ENCODE results near the gene PTPMT1. TPM values are rescaled to one million over a fixed set of nuclear protein-coding genes. Genes with fewer than 3 reads are reported as not detected.

The PTPMT1 gene
- total RNA-seq, 4 donors from 2014 or later, result 109 to 208 (median 121) TPM

DNA sequence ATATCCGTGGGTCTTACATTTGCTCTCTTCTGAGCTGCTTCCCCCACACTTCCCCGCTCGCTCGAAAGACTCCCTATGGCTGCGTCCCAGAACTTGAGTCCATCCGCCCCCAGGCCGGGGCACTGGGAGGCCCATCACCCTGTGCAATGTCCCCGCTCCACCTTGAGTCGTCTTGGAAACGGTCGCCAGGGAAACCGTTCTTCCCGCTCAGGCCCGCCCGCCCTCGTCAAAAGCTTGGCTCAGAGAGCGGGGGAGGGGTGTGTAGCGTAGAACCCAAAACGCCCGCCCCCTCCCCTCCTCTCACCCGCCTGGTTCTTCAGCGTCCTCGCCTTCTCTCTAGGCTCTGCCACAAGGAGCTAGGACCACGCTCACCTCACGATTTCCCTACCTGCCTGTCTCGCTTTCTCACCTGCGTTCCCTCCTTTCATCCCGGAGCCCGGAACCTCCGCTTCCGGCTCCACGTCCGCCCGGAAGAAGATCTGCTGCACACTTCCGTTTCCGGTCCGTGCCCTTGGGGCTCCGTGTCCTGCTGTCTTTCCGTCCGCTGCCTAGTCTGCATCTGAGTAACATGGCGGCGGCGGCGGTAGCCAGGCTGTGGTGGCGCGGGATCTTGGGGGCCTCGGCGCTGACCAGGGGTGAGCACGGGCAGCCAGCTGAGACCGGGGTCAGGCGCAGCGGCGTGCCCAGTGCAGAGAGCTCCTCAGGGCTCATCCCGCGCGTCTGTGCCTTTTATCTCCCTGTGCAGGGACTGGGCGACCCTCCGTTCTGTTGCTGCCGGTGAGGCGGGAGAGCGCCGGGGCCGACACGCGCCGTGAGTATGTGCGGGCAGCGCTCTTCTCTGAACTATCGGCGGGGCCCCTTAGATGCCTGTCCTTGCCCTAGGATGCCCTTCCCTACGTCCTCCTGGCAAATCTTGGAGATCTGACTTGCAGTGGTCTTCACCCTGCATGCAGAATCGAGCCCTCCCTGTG is 13.4 kb downstream of the PTPMT1 start, which contains the start of the genes KBTBD4 and NDUFS3:
Gene KBTBD4 (minus strand): TSS at position 447 of the 971 bp plus-strand sequence. CDS start 19 bp downstream, at position 428.
Gene NDUFS3 (plus strand): TSS at position 551 of the 971 bp plus-strand sequence. CDS start 18 bp downstream, at position 569.
- TF ChIP-seq, protein P1, sequence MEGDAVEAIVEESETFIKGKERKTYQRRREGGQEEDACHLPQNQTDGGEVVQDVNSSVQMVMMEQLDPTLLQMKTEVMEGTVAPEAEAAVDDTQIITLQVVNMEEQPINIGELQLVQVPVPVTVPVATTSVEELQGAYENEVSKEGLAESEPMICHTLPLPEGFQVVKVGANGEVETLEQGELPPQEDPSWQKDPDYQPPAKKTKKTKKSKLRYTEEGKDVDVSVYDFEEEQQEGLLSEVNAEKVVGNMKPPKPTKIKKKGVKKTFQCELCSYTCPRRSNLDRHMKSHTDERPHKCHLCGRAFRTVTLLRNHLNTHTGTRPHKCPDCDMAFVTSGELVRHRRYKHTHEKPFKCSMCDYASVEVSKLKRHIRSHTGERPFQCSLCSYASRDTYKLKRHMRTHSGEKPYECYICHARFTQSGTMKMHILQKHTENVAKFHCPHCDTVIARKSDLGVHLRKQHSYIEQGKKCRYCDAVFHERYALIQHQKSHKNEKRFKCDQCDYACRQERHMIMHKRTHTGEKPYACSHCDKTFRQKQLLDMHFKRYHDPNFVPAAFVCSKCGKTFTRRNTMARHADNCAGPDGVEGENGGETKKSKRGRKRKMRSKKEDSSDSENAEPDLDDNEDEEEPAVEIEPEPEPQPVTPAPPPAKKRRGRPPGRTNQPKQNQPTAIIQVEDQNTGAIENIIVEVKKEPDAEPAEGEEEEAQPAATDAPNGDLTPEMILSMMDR (IDR thresholded peaks at IDR 0.05; ENCODE audit: low read depth), result no peak

DNA sequence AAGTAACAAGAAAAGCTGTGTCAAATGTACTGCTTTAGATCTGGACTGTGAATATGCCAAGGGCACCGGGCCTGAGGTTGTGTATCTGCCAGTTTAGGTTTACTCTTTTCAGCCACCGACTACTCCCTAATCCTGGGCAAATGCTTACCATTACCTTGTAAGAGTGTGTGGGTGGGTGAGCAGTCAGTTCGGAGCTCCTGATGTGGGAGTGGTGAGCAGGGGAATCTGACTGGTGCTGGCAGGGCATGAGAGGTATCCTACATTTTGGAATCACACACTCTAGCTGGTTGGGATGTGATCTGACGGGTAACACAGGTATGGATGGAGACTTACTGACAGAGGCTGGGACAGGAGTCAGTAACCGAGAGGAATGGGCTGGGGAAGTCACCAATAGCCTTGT is 18.4 kb downstream of the PTPMT1 start:
- TF ChIP-seq, protein P1 (IDR thresholded peaks at IDR 0.05; ENCODE audit: low read depth), result no peak

DNA sequence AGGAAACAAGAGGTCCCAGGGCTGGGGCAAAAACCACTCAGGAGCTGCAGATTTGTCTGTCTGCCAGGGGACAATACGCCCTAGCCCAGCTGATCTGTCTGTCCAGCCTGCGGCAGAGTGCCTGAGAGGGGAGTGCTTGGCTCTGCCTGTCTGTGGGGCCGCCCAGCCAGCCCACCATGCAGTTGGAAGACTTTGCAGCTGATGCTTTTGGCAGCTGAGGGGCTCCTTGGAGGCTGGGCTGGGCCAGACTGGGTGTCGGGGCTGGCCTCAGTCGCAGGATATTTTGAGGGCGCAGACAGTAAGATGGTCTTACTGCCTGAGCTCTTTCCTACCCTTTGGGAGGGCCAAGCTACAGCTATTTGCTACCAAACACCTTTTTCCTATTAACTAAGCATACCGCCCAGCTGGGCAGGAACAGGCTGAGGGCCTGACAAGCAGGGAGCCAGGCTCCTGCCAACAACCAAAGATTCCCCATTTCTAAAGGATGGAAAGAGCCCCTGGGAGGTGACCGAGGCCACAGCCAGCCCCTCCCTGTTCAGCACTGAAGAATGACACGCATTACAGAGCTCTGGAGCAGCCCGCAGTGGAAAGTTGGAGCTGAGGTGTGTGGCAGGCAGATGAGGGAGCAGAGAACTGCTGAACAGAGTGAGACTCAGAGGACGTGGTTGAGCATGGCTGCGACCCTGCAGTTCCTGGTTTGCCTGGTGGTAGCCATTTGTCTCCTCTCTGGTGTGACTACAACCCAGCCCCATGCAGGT is 20.9 kb downstream of the PTPMT1 start, which contains the start of gene FAM180B:
Gene FAM180B (plus strand): TSS at position 581 of the 758 bp plus-strand sequence. CDS start 91 bp downstream, at position 672.
- TF ChIP-seq, protein P1 (IDR thresholded peaks at IDR 0.05; ENCODE audit: low read depth), result no peak

DNA sequence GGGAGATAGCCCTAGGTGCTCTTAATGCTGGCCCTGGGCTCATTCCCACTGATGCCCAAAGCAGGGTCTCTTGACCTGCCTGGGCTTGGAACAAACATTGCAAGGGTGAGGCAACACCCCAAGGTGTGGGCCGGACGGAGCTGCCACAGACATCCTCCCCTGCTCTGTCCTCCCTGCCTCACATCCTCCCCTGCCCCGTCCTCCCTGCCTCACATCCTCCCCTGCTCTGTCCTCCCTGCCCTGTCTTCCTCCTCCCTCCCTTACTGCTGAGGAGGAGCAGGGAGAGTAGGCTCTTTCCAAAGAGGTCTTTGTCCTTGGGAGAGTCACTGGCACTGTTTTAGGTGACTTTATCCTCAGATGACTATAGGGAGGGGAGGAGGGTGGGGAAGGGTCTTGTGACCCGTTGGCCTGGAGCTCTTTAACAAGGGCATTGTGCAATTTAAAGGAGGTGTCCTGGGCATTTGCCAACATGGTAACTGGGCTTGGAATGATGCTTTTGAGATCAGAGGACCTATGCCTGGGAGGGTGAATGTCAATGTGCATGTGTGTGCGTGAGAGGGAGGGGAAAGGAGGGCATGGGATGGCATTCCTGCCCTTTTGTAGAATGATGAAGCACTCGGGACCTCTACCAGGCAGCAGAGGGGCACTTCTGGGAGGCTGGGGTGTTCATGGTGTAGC is 21.8 kb downstream of the PTPMT1 start:
- TF ChIP-seq, protein P1 (IDR thresholded peaks at IDR 0.05; ENCODE audit: low read depth), result no peak

DNA sequence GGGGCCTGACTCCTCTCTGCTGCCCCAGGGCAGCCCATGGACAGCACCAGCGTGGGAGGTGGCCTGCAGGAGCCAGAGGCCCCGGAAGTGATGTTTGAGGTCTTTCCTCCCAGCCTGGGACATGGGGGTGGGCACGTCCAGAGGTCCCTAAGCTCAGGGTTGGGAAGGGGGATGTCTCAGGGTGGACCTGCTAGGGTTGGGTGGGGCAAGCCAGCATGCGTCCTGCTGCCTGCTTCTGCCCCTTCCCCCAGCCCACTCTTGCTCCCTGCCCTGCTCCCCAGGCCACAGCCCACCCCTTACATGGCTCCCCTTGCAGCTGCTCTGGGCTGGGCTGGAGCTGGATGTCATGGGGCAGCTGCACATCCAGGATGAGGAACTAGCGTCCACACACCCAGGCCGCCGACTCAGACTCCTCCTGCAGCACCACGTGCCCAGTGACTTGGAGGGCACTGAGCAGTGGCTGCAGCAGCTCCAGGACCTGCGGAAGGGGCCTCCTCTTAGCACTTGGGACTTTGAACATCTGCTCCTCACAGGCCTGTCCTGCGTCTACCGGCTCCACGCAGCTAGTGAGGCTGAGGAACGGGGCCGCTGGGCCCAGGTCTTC is 22.4 kb downstream of the PTPMT1 start:
- TF ChIP-seq, protein P1 (IDR thresholded peaks at IDR 0.05; ENCODE audit: low read depth), result no peak

DNA sequence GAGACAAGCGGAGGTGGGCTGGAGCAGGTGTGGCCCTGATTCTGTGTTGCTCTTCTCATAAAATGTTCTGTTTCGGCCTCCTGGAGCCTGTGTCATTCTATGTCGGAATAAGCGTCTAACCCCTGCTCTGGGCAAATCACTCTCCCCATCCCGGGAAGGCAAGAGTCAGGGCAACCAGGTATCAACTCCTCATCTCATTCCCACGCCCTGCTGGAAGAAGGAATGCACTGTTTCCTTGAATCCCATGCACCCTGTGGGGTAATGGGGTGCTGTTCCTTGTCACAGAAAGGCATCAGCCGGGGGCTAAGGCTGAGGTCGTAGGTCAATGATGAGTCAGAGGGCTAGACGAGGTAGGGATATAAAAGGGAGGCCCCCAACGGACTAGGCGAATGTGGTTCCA is 23.7 kb downstream of the PTPMT1 start:
- TF ChIP-seq, protein P1 (IDR thresholded peaks at IDR 0.05; ENCODE audit: low read depth), result no peak
